H9 (cell line): Measurements from ENCODE around the gene ITGAE. TPM values are rescaled to one million over a fixed set of nuclear protein-coding genes. Genes with fewer than 3 reads are reported as not detected.

Experiments used
- DNase-seq: peaks from one replicate; pipeline ENCODE4 v3.0.0-alpha.2; 2017
- H2AFZ ChIP-seq: one replicate; pipeline ENCODE4 v1.6.1; 2013; ENCODE audit warnings: mild to moderate bottlenecking, low read length, control low read depth, moderate library complexity
- H2AK5ac ChIP-seq: 2 replicates; pipeline ENCODE4 v1.6.1; 2013; ENCODE audit warnings: low read length, control low read depth, mixed read lengths; ENCODE audit not compliant: insufficient read length
- H2BK120ac ChIP-seq: one replicate; pipeline ENCODE4 v1.6.1; 2013; ENCODE audit warnings: low read depth, mild to moderate bottlenecking, low read length, control low read depth, inconsistent platforms; ENCODE audit not compliant: poor library complexity, severe bottlenecking
- H2BK12ac ChIP-seq: 2 replicates; pipeline ENCODE4 v1.6.1; 2013; ENCODE audit warnings: low read length, control low read depth, mixed read lengths, low read depth; ENCODE audit not compliant: insufficient read length
- H2BK15ac ChIP-seq: 2 replicates; pipeline ENCODE4 v1.6.1; 2013; ENCODE audit warnings: low read depth, low read length, control low read depth
- H2BK20ac ChIP-seq: one replicate; pipeline ENCODE4 v1.6.1; 2013; ENCODE audit warnings: low read depth, mild to moderate bottlenecking, low read length, control low read depth, inconsistent platforms; ENCODE audit not compliant: poor library complexity, severe bottlenecking
- H2BK5ac ChIP-seq: 2 replicates; pipeline ENCODE4 v1.6.1; 2013; ENCODE audit warnings: low read length, control low read depth, mixed read lengths; ENCODE audit not compliant: insufficient read length
- H3K14ac ChIP-seq: 2 replicates; pipeline ENCODE4 v1.6.1; 2013; ENCODE audit warnings: low read length, control low read depth; ENCODE audit not compliant: insufficient read depth
- H3K18ac ChIP-seq: 2 replicates; pipeline ENCODE4 v1.6.1; 2013; ENCODE audit warnings: low read depth, mild to moderate bottlenecking, mixed read lengths, low read length, control low read depth; ENCODE audit not compliant: insufficient read length
- H3K23ac ChIP-seq: 2 replicates; pipeline ENCODE4 v1.6.1; 2013; ENCODE audit warnings: low read length, control low read depth, mixed read lengths, low read depth; ENCODE audit not compliant: insufficient read length
- H3K23me2 ChIP-seq: 2 replicates; pipeline ENCODE4 v1.6.1; 2013; ENCODE audit warnings: low read depth, mild to moderate bottlenecking, mixed read lengths, low read length, control low read depth; ENCODE audit not compliant: insufficient read length, poor library complexity, severe bottlenecking
- H3K27ac ChIP-seq: 2 replicates; pipeline ENCODE4 v1.5.1; 2013; ENCODE audit warnings: low read length, control low read depth, mixed read lengths, low read depth; ENCODE audit not compliant: insufficient read length
- H3K27me3 ChIP-seq: 2 replicates; pipeline ENCODE4 v1.6.1; 2013; ENCODE audit warnings: low read length, control low read depth, inconsistent platforms; ENCODE audit not compliant: insufficient read depth
- H3K4ac ChIP-seq: 2 replicates; pipeline ENCODE4 v1.6.1; 2013; ENCODE audit warnings: low read depth, mild to moderate bottlenecking, control low read depth, inconsistent platforms, low read length, moderate library complexity
- H3K4me1 ChIP-seq: 2 replicates; pipeline ENCODE4 v1.6.1; 2013; ENCODE audit warnings: low read length, control low read depth, inconsistent platforms; ENCODE audit not compliant: insufficient read depth
- H3K4me2 ChIP-seq: 2 replicates; pipeline ENCODE4 v1.6.1; 2013; ENCODE audit warnings: low read length, control low read depth, mixed read lengths; ENCODE audit not compliant: insufficient read length, insufficient read depth
- H3K56ac ChIP-seq: 2 replicates; pipeline ENCODE4 v1.6.1; 2013; ENCODE audit warnings: low read depth, mild to moderate bottlenecking, mixed read lengths, low read length, control low read depth; ENCODE audit not compliant: insufficient read length
- H3K79me1 ChIP-seq: 2 replicates; pipeline ENCODE4 v1.6.1; 2013; ENCODE audit warnings: low read depth, mild to moderate bottlenecking, moderate library complexity, low read length, control low read depth, inconsistent platforms; ENCODE audit not compliant: insufficient read depth, poor library complexity, severe bottlenecking
- H3K79me2 ChIP-seq: 2 replicates; pipeline ENCODE4 v1.6.1; 2013; ENCODE audit warnings: low read length, control low read depth, inconsistent platforms; ENCODE audit not compliant: insufficient read depth
- H3K9ac ChIP-seq: 2 replicates; pipeline ENCODE4 v1.6.1; 2013; ENCODE audit warnings: low read length, control low read depth, mixed read lengths; ENCODE audit not compliant: insufficient read length; ENCODE audit errors: extremely low read depth
- H3K9me3 ChIP-seq: one replicate; pipeline ENCODE4 v1.6.1; 2013; ENCODE audit warnings: low read depth, low read length, inconsistent platforms; ENCODE audit not compliant: control insufficient read depth
- H3T11ph ChIP-seq: one replicate; pipeline ENCODE4 v1.6.1; 2013; ENCODE audit warnings: mild to moderate bottlenecking, low read length, control low read depth, inconsistent platforms
- H4K20me1 ChIP-seq: one replicate; pipeline ENCODE4 v1.6.1; 2013; ENCODE audit not compliant: control insufficient read depth, insufficient read length, insufficient read depth
- H4K5ac ChIP-seq: 2 replicates; pipeline ENCODE4 v1.6.1; 2013; ENCODE audit warnings: low read depth, mild to moderate bottlenecking, mixed read lengths, low read length, control low read depth; ENCODE audit not compliant: insufficient read length
- H4K8ac ChIP-seq: replicated peaks from 2 replicates; pipeline ENCODE4 v1.6.1; 2013; ENCODE audit warnings: low read length, control low read depth, mixed read lengths, low read depth; ENCODE audit not compliant: insufficient read length
- H4K91ac ChIP-seq: 2 replicates; pipeline ENCODE4 v1.6.1; 2013; ENCODE audit warnings: low read depth, mild to moderate bottlenecking, moderate library complexity, mixed read lengths, low read length, control low read depth; ENCODE audit not compliant: insufficient read length
- H3K27ac Mint-ChIP-seq, 3 experiments: 2 replicates in 2 of 3; 3 replicates in 1 of 3; pipeline ENCODE4 v1.8.0; 2020 to 2021; ENCODE audit warnings: mixed read lengths in 3 of 3, mild to moderate bottlenecking in 1 of 3, moderate library complexity in 1 of 3
- H3K27me3 Mint-ChIP-seq: 2 replicates; pipeline ENCODE4 v1.8.0; 2021; ENCODE audit warnings: low read depth, mild to moderate bottlenecking, moderate library complexity, mixed read lengths
- H3K36me3 Mint-ChIP-seq, 3 experiments: 2 replicates in 2 of 3; 3 replicates in 1 of 3; pipeline ENCODE4 v1.8.0; 2020 to 2021; ENCODE audit warnings: low read depth in 3 of 3, mixed read lengths in 3 of 3; ENCODE audit not compliant: insufficient read depth in 1 of 3
- H3K4me1 Mint-ChIP-seq, 2 experiments: 2 replicates each; pipeline ENCODE4 v1.8.0; 2020; ENCODE audit warnings: mixed read lengths in 2 of 2
- H3K4me3 Mint-ChIP-seq, 2 experiments: 2 replicates in 1 of 2; 3 replicates in 1 of 2; pipeline ENCODE4 v1.8.0; 2020 to 2021; ENCODE audit warnings: mild to moderate bottlenecking in 2 of 2, mixed read lengths in 2 of 2, moderate library complexity in 1 of 2
- H3K9me3 Mint-ChIP-seq, 2 experiments: 2 replicates in 1 of 2; 3 replicates in 1 of 2; pipeline ENCODE4 v1.8.0; 2020; ENCODE audit warnings: mild to moderate bottlenecking in 2 of 2, mixed read lengths in 2 of 2, moderate library complexity in 1 of 2
- CTCF ChIP-seq: fragments of 200-600 bp; sonication (generic); conservative IDR thresholded peaks from 3 replicates; pipeline ENCODE4 v1.8.0; 2021; ENCODE audit warnings: antibody characterized with exemption, mild to moderate bottlenecking
- WGBS: extraction: QIAGEN DNeasy Blood & Tissue Kit; methylation state at CpG from one replicate; pipeline ENCODE4 v1.1.7; 2013; ENCODE audit warnings: missing lambda C conversion rate, low lambda C conversion rate, mixed read lengths; ENCODE audit not compliant: insufficient read length; ENCODE audit errors: extremely low coverage; 5-methylcytosine and 5-hydroxymethylcytosine counted together
- total RNA-seq: library from RNA; stranded (reverse); gene quantifications from 2 replicates; pipeline ENCODE4 v1.2.1, GENCODE V29; 2021

ITGAE gene
- total RNA-seq, 1 experiment from 2014 or later = 23.5 TPM

- no peaks in the 10 kb centered on the region for H3K79me2 ChIP-seq
- no peak overlapping the region for H3K27ac ChIP-seq
- no peak overlapping the region for H2BK5ac ChIP-seq
- no peak overlapping the region for H3K23ac ChIP-seq
- peak overlapping the region in 1 of 3 experiments; percentile 34; a peak in 1 of 7 replicates for H3K27ac Mint-ChIP-seq
- no peak overlapping the region for H3K9ac ChIP-seq
- no peak overlapping the region for H3K4me2 ChIP-seq
- H2BK20ac ChIP-seq = no peak overlapping the region
- peaks cover 0 to 13% (median 13%) of the 10 kb centered on the region in 3 experiments; a peak in 5 of 7 replicates for H3K36me3 Mint-ChIP-seq
- H3K27me3 Mint-ChIP-seq = peaks cover 3% of the 10 kb centered on the region; the same call in 1 of the 2 replicates
- no peak overlapping the region; the same call in 1 of the 2 replicates for H3K14ac ChIP-seq
- H3K18ac ChIP-seq = no peak overlapping the region
- H4K5ac ChIP-seq = no peak overlapping the region
- no peaks in the 10 kb centered on the region for H3K9me3 ChIP-seq
- no peaks in the 10 kb centered on the region for H3K27me3 ChIP-seq
- H2AFZ ChIP-seq = no peak overlapping the region
- no peak overlapping the region for H3K4ac ChIP-seq
- no peak for TF ChIP-seq CTCF
- H3K4me1 Mint-ChIP-seq = no peaks in the 10 kb centered on the region; a peak in 2 of 4 replicates
- H3K4me1 ChIP-seq = no peaks in the 10 kb centered on the region
- no peak overlapping the region for H3T11ph ChIP-seq
- H4K8ac ChIP-seq = no peak overlapping the region
- no peaks in the 10 kb centered on the region for H4K20me1 ChIP-seq
- no peaks in the 10 kb centered on the region for H3K23me2 ChIP-seq
- H3K4me3 Mint-ChIP-seq = no peak overlapping the region
- no peak overlapping the region for H4K91ac ChIP-seq
- DNase-seq = no peak
- no peak overlapping the region for H2BK15ac ChIP-seq
- H2AK5ac ChIP-seq = no peak overlapping the region
- H3K9me3 Mint-ChIP-seq = peaks cover 11 to 12% of the 10 kb centered on the region in 2 experiments; a peak in 4 of 5 replicates
- H3K56ac ChIP-seq = peak overlapping the region; percentile 26
- WGBS = no CpG with 5 or more reads among the region's 3 CpGs
- H3K79me1 ChIP-seq = no peaks in the 10 kb centered on the region
- H2BK12ac ChIP-seq = no peak overlapping the region
- H2BK120ac ChIP-seq = no peak overlapping the region
Observed at GRCh38 chr17:3763777-3764170, 37.2 kb downstream of the ITGAE start.
